Stimulated activated CD4-positive, alpha-beta T cell treated with anti-CD3 and anti-CD28 coated beads, Interleukin-1b, Interleukin-23, amount 100 ng/mL, for 48 hours (primary cell): ENCODE data around the gene ADK.
"Not testable (repeated sequence)": the region's sequence is repeated elsewhere in the genome, so short reads cannot be mapped to it uniquely, and the experiment has no call there.

Experiments
- DNase-seq: peaks from one replicate; pipeline ENCODE4 v3.0.0-alpha.2; 2020

Gene ADK

DNA sequence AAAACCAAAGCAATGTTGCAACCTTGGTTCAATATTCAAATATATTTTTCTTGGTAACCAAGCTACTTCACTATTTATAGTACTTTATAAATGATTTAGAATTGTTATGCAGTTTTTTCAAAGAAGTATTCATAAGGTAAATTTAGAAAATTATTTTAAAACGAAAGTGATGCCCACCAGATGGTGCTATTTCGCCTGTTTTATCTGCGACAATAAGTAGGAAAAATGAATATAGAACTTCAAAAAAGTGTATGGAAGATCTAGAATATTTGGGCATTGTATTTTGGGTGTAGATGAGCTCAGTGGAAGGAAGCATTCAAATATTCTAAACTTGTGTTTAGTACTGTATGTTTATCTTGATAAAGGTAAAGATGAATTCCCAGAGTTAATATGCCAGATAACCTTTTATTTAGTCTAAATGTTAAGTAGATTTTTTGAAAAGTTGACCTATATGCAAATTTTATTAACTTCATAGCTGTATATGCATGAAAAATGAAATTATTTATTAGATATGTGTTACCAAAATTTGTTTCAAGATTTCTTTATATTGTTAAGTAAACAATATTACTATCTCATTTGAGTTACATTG, 93.2 kb downstream of the ADK start:
- no peak for DNase-seq

DNA sequence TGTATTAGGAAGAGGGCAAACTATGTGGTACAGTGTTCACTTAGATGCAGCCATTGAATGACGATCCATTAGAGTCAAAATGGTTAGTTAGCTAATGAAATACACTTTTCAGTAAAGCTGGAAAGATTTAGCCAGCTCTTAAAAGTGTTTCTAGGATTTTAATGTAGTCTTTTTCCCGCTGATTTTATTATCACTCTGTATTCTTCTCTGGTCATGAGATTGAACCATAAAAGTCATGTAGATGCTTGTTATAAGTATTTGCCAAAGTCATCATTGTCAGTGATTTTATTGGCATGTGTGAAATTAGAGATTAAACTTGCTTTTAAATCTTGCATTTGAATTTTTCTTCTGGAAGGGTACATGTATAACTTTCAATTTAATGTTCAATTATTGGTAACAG, 93.8 kb downstream of the ADK start:
- no peak for DNase-seq

DNA sequence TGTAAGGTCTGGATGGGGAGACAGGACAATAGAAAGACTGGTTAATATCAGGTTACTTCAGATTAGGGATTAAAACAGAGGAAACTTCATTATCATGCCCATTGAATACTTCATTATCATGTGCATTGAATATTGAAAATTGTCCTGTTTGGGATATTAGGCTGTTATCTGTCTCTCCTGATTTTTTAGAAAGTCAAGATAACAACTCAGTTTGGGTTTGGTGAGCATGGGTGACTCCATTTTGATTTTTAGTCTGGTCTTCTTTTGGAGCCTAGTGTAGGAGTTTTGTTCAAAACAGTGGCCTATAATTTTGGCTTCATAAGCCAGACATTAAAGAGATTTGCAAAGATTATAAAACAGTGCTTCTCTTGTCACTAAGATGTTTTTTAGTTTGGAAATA, 95.5 kb downstream of the ADK start:
- no peak for DNase-seq

DNA sequence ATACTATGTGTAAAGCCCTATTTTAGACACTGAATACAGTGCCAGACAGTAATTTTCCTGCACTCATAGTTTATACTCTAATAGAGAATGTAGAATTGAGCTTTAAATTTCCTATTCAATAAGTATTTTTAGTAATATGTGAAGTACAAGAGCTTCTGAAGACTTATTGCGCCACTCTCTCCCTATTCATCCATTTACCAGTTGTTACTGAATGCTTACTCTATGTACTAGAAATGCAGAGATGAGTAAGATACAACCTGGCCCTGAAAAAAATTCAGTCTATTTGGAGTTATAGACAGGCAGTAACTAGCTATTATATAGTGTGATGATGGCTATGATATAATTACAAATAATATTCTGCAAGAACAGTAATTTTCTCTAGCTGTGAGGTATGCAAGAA, 98.8 kb downstream of the ADK start:
- no peak for DNase-seq

DNA sequence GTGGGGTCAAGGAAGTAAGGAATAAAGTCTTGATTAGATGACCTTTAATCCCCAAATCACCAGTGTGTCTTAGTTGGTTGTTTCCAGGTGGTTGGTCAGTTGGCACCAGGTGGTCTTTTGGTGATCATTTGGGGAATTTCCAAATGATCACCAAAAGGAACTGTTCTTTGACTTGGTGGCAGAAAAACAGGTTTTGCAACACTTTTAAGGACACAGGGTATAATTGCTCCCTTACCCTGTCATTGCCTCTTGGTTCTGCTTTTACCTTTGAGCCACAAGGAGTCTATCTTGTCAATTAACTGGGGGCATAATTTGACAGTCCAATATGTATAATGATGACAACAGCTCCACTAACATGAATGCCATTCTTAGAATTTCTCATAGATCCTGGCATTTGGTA, 104.2 kb downstream of the ADK start:
- DNase-seq, result no peak

DNA sequence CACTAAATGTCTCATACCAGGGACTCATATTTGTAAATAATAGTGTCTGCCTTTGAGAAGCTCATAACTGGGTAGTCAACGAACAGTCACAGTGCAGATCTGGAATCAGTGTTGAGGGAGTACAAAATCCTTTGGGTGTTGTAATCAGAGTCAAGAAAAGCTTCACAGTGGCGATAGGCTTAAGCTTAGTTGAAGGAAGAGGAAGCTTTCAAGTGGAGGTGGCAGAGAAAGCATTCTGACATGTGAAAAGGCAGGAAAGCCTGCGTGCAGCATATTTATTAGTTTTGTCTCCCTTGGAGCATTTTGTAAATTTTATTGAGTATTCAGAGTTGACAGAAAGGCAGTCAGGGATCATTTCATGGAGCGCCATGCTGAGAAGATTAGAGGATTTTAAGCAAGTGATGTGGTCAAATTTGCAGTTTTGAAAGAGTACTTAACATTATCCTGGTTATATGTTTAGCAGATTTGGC, 104.9 kb downstream of the ADK start:
- no peak for DNase-seq

DNA sequence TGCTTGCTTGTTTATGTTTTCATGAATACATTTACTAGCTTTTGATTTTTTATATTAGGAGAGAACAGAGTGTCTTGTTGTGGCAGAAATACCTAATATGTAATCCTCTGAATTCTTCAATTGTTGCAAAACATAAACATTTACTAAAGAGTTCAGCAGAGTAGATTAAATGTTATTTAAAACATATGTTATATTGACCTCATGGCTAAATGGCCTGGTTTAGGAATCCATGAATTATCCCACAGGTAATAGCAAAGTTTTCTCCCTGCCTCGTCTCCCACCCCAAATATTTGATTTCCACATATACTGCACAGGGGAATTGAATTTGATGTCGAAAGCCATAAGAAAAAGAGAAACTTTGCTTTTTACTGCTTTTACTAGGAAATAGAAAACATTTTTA, 111.8 kb downstream of the ADK start:
- no peak for DNase-seq

DNA sequence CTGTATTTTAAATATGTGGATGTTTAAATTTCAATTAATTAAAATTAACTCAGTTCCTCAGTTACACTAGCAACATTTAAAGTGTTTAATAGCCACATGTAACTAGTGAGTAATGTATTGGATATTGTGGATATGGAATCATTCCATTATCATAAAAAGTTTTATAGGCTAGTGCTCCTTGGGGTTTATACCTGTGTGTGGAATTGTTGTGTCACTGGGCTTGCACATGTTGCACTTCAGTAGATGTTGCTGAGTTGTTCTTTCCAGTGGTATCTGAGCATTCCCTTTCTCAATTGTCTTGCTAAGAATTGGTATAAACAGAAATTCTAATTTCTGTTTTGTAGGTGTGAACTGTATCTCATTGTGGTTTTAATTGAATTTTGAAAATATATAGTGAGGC, 113.0 kb downstream of the ADK start:
- DNase-seq, result no peak

DNA sequence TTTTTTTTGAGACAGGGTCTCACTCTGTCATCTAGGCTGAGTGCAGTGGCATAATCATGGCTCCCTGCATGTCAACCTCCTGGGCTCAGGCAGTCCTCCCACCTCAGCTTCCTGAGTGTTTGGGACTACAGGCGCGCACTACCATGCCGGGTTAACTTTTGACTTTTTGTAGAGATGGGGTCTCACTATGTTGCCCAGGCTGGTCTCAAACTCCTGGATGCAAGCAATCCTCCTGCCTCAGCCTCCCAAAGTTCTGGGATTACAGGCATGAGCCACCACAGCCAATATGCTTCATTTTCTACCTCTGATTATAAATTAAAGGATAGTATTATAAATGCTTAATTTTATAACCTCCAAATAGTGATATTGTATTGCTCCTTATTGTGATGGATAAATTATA, 121.3 kb downstream of the ADK start:
- DNase-seq, result no peak

DNA sequence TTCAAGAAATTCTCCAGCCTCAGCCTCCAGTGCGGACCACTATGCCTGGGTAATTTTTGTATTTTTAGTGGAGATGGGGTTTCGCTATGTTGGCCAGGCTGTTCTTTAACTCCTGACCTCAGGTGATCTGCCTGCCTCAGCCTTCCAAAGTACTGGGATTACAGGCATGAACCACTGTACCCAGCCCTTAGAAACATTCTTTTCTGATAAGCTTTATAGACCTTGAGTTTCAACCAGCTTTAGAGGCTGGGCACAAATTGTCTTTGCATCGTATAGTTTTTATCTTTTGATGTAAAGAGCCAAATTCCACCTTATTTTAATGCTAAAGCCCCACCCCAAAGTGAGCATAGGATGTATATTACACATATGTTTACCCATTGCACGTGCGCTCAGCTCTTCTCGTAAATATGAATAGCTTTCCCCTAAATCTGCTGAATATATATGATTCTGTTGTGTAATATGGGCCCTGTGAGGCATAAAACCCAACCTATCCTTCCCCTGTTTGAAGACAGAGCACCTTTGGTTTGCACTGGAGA, 124.8 kb downstream of the ADK start:
- DNase-seq, result no peak

DNA sequence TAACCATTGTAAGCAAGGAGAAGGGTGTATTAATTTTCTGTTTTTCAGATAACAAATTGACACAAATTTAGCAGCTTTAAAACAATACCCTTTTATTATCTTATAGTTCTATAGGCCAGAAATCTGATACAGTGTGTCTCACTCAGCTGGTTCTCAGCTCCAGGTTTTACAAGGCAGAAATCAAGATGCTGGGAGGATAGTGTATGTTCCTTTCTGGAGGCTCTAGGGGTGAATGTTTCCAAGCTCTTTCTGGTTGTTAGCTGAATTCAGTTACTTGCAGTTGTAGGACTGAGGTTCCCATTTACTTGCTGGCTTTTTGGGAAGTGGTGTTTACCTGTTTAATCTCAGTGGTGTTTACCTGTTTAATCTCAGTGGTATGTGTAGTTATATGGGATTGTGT, 125.4 kb downstream of the ADK start:
- no peak for DNase-seq

DNA sequence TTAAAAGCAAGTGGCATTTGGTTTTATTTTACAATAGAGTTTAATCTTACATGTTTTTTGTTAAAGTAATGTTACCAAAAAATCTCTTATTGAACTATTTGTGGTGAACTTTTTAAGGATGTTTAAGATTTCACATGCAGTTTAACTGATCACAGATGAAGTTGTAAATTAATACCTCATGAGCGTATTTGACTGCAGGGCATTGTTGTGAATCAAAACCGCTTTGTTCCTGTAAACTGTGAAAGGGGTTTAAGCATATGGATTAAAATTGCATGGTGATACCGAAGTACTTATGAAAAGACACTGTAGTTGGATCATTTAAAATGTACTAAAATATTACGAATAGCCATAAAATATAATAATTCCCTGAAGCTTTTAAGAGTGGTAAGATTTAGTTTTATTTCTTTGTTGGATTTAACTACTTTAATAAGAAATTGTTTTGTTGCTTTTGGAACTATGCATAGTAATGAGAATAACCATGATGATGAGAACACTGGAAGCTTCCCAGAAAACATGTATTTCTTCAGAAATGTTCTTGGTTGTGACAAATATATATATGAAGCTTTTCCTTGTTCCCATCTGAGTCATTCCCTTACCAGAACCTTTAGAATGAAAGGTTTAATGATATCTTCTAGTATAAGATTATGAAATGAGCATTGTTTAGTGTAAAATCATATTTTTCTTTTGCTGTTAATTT, 131.3 kb downstream of the ADK start:
- no peak for DNase-seq

DNA sequence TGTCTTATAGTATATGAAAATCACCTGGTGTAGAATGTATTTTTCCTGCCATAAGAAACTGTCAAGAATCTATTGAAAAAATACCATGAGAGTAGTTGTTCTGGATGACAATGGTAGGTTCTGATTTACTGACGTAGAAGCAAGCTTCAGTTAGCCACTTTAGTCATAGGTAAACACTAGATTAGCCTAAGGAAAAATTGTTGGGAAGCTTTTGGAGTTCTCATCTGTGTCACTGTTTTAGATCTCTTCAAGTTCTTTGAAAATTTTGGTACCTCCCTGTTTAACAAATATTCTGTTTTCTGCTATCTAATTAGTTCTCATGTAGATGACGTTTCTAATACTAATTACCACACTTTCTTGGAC, 131.8 kb downstream of the ADK start:
- no peak for DNase-seq

DNA sequence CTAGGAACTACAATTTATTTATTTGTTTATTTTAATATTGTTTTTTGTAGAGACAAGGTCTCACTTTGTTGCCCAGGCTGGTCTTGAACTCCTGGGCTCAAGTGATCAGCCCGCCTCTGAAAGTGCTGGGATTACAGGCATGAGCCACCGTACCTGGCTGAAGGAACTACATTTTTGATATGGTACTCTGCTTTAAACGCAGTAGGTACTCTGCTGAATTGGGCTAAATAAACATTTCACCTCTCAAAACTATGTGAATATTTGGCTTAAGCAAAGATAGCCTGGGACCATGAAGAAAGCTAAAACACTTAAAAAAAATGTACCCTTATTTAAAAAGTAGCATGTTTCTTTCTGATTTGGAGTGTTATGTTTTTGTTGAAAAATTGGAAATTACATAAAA, 138.2 kb downstream of the ADK start:
- no peak for DNase-seq

DNA sequence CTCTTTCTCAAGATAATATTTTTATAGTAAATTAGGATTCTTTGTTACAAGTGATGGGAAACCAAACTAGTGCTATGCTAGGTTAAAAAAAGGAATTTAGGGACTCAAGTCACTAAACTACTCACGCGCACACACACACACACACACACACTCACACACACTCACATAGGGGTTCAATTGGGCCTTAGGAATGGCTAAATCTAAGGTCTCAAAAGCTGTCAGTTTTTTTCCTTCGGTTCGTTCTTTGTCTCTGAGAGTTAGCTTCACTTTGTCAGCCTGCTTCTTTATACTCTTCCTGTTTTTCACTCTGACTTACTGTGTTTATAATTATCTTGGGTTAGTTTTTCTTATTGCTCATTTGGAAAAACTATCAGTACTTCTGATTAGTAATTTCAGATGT, 138.9 kb downstream of the ADK start:
- DNase-seq, result no peak

DNA sequence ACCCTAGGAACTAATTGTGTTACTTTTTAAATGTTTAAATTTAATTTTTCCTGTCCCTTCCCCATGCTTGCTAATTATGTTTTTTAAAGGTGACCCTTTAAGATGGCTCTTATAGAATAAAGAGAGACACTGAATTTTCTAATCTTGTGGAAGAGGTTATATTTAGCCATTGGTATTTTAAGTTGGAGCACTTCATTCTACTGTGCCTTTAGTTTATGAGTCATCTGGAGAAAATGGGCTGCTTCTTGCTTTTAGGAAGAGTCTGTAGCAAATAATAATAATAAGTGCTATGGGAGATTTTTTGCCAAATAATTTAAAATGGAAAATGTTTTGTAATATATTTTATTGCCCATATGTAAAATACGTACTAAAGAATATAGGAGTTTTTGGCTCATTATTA, 139.7 kb downstream of the ADK start:
- no peak for DNase-seq

DNA sequence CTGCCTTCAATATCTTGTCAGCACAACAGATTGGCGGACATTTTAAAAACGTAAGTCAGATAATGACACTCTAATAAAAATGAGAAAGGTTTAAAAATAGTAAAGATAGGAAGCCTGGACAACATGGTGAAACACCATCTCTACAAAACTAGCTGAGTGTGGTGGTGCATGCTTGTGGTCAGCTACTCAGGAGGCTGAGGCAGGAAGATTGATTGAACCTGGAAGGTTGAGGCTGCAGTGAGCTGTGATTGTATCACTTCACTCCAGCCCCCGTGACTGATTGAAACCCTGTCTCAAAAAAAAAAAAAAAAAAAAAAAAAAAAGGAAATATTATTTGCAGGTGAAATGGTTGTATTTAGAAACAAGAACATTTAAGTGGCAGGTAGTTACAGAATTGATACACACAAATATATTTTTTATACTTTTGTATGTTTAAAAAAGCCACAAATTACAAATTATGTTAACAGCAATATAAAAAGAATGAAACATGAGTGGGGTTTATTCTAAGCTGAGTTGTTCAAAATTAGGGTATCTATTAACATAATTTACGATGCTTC, 141.9 kb downstream of the ADK start:
- DNase-seq, result no peak

DNA sequence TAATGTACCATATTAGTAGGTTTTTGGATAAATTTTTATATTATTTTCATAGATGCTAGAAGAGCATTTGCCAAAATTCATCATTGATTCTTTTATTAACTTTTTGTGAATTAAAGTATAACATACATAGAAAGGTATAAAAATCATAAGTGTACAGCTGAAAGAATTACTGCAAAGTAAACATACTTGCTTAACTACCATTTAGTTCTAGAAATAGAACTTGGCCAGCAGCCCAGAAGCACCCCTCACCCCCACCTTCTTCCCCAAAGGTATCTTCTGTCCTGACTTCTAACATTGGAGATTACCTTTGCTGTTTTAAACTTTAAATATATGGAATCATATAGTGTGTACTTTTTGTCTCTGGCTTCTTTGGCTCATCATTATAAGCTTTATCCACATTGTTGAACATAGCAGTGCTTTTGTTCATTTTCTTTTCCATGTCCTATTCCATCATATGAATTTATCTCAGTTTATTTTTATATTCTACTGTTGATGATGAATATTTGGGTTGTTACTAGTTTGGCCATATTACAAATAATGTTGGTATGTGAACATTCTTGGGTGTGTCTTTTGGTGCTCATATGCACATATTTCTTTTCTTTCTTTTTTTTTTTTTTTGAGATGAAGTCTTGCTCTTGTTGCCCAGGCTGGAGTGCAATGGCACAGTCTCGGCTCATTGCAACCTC, 142.8 kb downstream of the ADK start:
- no peak for DNase-seq

DNA sequence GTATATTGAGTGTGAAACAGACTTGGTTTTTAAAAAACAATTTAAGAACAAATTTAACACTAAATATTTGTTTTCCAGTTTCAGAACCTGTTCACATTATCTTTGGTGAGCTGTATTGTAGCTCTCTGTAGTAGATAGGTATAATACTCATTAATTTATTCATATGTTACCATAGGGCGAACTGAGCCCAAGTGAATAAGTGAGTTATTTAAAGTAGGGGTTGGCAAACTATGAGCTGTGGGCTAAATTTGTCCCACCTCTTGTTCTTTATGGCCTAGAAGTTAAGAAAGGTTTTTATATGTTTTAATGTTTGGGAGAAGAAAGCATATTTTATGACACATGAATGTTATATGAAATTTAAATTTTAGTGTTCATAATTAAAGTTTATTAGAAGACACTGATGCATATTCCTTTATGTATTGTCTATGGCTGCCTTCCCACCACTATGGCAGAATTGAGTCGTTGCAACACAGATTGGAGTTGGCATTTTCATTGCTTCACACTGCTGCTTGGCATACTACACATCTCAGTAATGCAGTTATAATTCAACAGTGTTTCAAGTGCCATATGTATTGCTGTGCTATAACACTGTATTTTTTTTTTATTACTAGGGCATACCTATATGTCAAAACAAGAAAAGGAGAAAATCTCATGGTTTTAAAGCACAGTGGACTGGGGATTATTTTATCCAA, 146.5 kb downstream of the ADK start:
- DNase-seq, result no peak

DNA sequence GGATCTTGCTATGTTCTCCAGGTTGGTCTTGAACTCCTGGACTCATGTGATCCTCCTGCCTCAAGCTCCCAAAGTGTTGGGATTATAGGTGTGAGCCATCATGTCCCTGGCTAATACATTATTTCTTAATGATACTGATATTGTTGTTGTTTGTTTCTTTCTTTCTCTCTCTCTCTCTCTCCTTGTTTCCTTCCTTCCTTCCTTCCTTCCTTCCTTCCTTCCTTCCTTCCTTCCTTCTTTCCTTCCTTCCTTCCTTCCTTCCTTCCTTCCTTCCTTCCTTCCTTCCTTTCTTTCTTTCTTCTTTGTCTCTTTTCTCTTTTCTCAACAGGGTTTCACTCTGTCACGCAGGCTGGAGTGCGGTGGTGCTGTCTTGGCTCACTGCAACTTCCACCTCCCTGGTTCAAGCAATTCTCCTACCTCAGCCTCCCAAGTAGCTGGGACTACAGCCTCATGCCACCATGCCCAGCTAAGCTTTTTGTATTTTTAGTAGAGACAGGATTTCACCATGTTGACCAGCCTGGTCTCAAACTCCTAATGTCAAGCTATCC, 149.1 kb downstream of the ADK start:
- not testable (repeated sequence) for DNase-seq

DNA sequence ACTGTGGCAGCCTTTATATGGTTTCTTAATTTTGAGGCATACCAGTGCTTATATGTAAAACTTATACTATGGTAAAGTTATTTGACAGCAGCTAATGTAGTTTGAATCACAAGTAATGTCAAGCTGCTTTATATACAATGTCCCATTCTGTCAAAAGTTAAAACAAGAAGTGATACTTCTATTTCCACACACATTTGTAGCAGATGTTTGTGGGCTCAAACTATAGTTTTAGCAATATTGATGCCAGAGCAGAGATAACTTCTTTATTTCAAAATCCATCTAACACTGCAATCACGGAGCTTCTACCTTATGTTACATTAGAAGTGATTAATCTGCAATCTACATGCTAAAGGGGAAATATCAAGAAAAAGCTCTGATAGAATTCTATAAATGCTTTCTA, 149.6 kb downstream of the ADK start:
- DNase-seq, result no peak

DNA sequence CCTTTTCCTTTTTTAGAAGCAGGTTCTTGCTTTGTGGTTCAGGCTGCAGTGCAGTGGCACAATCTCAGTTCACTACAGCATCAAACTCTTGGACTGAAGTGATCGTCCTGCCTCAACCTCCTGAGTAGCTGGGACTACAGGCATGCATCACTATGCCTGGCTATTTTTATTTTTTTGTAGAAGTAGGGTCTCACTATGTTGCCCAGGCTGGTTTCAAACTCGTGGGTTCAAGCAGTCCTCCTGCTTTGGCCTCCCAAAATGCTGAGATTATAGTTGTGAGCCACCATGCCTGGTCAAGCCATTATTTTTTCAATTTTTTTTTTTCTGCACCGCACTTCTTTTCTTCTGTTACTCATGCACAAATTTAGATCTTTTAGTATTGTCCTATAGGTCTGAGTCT, 154.7 kb downstream of the ADK start:
- no peak for DNase-seq
